ENCODE measurements around the gene SNRNP27.
A peak's percentile ranks its signal among the peaks of the same experiment; 100 is the strongest.

Gene SNRNP27

DNA sequence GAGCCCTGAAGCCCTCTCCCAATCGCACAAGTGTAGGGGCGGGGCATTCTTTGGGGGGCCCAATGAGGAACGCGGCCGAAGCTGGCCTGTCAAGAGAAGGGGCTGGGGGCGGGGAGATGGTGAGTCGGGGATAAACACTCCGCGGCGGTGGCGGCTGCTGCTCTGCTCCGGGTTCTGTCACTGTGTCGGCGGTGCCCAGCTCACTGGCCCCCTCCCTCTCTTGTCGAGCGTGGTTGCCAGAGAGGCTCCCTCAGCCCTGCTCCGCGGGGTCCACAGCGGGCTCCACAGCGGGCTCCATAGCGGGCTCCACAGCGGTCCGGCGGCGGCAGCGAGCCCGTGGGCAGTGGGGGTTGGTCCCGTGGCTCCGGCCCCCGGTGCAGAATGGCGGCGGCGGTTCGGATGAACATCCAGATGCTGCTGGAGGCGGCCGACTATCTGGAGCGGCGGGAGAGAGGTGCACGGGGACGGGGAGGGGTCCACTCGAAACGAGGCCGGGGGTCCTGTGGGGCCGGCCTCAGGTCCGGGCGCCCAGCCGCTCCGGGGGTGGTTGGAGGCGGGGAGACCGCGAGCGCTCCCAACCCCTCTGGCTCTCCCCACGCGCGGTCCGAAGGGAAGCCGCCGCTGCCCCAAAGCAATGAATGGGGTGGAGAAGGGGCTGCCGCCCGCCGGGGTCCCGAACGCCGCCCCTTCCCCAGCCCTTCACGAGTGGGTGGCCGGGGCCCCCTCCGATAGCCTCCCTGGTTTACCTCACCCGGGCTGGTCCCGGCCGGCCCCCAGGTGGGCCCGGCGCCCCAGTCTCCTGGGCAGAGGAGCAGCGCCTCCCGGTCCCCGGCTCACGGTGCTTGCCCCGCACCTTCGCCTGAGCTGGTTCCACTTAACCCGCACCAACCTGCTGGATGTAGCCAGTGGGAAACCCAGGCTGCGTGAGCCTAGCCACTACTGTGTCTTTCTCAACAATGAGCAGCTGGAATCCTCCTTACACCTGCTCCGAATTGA, 21.5 kb downstream of the SNRNP27 start, which contains the start of gene MXD1:
Gene MXD1, plus strand, starts transcription at position 160 of the 996 bp plus-strand sequence. Its CDS starts 222 bp downstream, at position 382.
- DNase-seq (ENCODE audit: low read depth in 4 of 4, low spot score in 1 of 4): peak in 2 of 4 experiments; percentile 97 to 100

GRCh38 chr2:69916106-69916505, 22.4 kb downstream of the SNRNP27 start:
- no peak for DNase-seq (ENCODE audit: low read depth in 4 of 4, low spot score in 1 of 4)

DNA sequence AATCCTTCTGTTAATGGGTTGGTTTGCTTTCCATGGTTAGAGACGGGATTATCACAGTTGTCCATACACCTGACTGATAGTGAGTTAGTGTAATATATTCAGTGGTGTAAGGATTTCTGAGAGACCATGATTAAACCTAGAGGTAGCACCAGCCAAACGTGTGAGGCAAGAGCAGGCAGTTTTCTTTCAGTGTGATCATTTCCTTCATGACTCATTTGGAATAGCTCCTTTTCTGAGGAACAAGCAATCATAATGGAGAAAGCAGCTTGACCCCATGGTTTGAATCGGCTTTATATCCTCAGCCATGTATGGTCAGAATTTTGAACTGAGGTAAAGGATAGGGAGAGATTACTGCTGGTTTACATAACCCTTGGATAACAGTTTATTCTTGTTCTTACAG, 24.1 kb downstream of the SNRNP27 start:
- DNase-seq (ENCODE audit: low read depth in 4 of 4, low spot score in 1 of 4): no peak

GRCh38 chr2:69918401-69918800, 24.6 kb downstream of the SNRNP27 start:
- no peak for DNase-seq (ENCODE audit: low read depth in 4 of 4, low spot score in 1 of 4)

GRCh38 chr2:69923116-69923515, 29.4 kb downstream of the SNRNP27 start:
- DNase-seq (ENCODE audit: low read depth in 4 of 4, low spot score in 1 of 4): no peak

DNA sequence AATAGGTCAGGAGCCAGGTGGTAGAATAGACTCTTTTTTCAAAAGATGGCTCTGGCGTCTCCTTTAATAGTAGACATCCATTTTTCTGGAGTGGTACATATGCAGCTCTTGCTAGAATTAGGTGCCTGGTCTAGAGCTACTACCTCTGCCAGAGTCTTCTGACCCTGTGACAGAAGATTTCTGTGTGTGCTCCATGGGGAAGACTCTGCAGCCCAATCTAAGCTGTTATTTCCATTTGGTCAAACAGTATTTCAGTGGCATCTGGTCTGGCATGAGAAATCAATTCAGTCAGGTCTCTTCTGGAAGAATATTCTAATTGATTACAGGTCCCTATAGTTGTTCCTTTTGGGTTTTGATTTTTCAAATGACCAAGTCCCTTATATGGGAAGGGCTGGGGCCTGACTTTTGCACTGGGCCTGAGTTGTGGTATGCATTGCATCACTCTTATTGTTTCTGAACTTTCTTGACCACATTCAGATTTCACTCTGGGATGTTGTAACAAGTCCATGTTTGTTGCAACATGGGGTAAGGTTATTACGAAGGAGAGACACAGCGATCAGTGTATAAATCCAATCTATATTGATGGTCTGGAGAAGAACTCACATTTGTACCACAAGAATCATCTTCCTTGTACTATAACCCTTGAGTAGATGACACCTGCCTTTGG, 33.2 kb downstream of the SNRNP27 start:
- DNase-seq (ENCODE audit: low read depth in 4 of 4, low spot score in 1 of 4): no peak

DNA sequence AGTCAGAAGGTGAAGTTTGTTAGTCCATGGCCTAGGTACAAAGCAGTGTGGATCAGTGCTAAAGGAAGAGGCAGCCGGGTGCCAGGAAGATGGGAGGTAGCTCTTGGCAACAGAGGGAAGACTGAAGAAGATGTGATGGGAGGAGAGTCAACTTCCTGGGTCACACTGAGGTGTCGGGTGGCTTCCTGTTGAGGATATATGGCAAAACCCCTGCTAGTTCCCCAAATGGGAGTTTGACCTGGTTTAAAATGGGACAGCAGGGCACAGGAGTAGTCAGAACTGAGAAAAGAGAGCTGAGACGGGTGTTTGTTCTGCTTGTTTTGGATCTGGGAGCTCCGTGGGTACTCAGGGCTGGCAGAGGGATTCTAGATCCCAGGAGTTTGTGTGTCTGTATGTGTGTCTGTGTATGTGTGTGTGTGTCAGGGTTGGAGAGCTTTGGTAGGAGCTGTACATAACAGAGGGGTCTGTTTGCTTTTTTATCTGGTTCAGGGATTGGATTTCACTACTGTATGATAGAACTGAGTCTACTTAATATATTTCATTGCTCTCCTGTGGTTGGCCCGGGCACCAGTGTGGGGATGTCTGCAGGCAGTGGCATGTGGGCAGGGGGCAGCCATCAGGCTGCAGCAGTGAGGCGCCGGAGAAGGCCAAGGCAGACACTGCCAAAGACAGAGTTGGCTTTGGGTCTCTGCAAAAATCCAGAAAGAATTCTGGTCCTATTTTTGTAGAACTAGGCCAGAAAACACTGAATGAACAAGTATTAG, 38.3 kb downstream of the SNRNP27 start:
- no peak for DNase-seq (ENCODE audit: low read depth in 4 of 4, low spot score in 1 of 4)

DNA sequence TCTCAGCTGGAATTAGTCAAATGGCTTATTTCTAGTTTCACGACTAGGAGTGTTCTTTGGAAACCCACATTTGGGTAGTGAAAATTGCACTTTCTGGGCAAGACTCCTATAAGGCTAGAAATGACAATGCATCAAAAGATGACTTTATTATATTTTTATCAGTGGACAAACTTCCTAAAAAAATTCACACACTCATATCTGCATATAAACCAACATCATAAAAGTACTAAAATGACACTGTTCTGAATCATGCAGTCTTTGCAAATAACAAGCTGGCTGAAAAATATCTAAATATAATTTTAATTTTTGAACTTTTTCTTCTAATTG, 38.8 kb downstream of the SNRNP27 start:
- no peak for DNase-seq (ENCODE audit: low read depth in 4 of 4, low spot score in 1 of 4)

- DNase-seq (ENCODE audit: low read depth in 4 of 4, low spot score in 1 of 4): no peak
These were observed 39.6 kb downstream of the SNRNP27 start for GRCh38 chr2:69933254-69933828.

GRCh38 chr2:69933839-69934613, 40.3 kb downstream of the SNRNP27 start:
- no peak for DNase-seq (ENCODE audit: low read depth in 4 of 4, low spot score in 1 of 4)

- no peak for DNase-seq (ENCODE audit: low read depth in 4 of 4, low spot score in 1 of 4)
These were observed 40.8 kb downstream of the SNRNP27 start for GRCh38 chr2:69934614-69934908.

GRCh38 chr2:69935011-69935410, 41.3 kb downstream of the SNRNP27 start:
- no peak for DNase-seq (ENCODE audit: low read depth in 4 of 4, low spot score in 1 of 4)

GRCh38 chr2:69936906-69937305, 43.1 kb downstream of the SNRNP27 start:
- no peak for DNase-seq (ENCODE audit: low read depth in 4 of 4, low spot score in 1 of 4)

DNA sequence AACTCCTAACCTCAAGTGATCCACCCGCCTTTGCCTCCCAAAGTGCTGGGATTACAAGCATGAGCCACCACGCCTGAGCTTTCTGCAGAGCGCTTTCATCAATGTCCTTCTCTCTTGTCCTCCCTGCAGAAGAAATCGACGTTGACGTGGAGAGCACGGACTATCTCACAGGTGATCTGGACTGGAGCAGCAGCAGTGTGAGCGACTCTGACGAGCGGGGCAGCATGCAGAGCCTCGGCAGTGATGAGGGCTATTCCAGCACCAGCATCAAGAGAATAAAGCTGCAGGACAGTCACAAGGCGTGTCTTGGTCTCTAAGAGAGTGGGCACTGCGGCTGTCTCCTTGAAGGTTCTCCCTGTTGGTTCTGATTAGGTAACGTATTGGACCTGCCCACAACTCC, 44.2 kb downstream of the SNRNP27 start:
- no peak for DNase-seq (ENCODE audit: low read depth in 4 of 4, low spot score in 1 of 4)

DNA sequence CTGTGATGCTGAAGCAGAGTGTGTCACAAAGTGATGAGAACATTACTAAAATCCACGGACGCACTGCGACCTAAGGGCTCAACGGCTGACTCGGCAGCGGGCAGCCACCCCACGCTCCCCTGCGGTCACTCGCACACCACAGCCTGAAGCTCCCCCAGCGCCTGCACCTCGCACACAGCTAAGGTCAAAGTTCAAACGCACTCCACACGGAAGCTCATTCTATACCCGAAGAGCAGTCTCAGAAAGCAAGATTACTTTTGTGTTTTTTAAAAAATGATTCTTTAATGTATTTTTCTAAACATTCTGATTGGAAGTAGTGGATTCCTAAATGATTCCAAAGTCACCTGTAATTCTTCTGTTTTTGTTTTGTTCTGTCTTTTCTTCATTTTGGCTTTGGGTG, 46.0 kb downstream of the SNRNP27 start:
- no peak for DNase-seq (ENCODE audit: low read depth in 4 of 4, low spot score in 1 of 4)

DNA sequence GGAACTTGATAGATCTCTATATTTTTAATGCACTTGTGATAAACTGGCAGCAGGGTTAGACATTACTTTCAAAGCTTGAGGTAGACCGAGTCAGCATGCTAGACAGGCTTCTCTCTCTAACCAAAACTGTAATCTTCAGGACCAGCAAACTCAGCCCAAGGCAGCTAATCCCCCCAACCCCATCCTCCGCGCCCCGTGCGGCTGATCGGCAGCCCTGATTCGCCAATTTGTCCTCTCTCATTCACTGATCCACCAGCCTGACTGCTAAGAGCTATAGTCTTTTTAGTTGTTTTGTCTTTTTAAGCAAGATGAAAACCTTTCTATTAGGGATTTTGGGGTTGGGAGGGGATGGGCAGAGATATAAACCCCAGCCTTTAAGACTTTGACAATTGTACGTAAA, 46.9 kb downstream of the SNRNP27 start:
- no peak for DNase-seq (ENCODE audit: low read depth in 4 of 4, low spot score in 1 of 4)

DNA sequence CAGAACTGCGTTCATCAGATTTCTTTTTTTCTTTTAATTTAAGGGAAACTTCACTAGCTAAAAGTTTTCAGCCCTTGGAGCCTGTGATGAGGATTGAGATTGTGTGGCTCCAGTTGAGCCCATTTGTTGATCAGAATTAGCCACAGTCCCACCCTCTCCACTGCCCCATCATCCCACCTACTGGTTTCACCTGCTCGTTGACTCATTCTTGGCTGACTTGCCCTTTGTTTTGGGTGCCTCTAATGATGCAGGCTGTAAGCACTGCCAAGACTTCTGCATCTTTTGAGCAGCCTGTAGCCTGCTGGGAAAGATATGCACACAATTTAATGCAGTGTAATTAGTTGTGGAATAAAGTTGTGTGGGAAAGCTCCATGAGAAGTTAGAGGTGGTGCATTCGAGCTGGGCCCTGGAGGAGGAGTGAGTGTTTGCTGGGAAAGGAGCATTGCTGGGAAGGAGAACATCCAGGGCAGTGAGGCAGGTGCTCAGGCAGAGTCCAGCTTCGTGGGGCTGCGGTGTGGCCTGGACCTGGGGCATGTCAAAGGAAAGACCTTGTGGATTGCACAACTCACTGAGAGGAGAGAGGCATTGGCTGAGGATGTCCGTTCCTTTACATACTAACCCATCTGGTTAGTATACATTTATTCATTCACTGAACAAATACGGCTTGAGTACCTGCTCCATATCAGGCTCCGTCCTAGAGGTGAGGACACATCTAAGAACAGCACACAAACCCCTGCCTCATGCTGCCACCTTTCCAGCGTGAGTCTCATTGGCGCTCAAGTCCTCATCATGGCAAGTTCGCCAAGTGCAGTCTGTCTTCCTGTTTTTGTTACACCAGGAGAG, 49.5 kb downstream of the SNRNP27 start:
- no peak for DNase-seq (ENCODE audit: low read depth in 4 of 4, low spot score in 1 of 4)

DNA sequence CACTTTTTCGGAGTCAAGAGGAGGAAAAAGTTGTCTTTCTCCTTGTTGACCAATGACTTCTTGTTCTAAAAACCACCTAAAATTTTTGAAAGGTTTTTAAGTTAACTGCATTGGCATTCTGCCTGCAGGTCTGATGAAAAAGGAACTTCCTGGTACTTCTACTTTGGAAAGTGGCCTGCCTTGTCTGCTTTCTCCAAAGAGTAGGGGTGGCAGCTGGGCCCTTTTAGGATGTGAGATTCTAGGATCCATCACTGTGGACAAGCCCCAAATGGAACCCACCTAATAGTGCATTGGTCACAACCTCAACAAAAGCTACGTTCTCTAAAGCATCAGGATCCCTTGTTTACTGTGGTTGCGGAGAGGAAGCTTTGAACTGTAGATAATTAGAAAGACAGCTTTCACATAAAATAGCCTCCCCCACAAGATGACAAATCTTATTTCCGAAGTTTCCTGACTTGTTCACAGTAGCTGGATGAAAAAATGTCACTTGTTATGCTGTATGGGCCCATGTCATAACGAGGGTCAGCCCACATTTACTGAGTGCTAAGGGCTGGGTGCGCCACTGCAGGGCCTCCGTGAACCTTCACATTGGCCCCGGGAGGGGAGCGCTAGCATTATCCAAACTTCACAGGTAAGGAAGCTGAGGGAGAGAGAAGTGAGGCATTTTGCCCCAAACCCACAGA, 50.2 kb downstream of the SNRNP27 start:
- no peak for DNase-seq (ENCODE audit: low read depth in 4 of 4, low spot score in 1 of 4)

GRCh38 chr2:69944756-69945155, 51.0 kb downstream of the SNRNP27 start:
- no peak for DNase-seq (ENCODE audit: low read depth in 4 of 4, low spot score in 1 of 4)
